Peyer's patch (tissue), 4 donors: ENCODE measurements around the gene ZFX.

Experiments
- POLR2A ChIP-seq, 2 donors: fragments of 450-650 bp; IDR thresholded peaks; one replicate each; pipeline ENCODE4 v1.5.1; 2017; ENCODE audit warnings: antibody characterized with exemption in 2 of 2, mild to moderate bottlenecking in 2 of 2, moderate library complexity in 2 of 2
- TF ChIP-seq, protein P1 (sequence below), 6 experiments: fragments of 450-650 bp in 4 of 6; fragments of 200-600 bp in 2 of 6; sonication (generic) in 1 of 6; IDR thresholded peaks; one replicate each; pipeline ENCODE4 v1.5.1; 2017 to 2019; ENCODE audit warnings: antibody characterized with exemption in 6 of 6, mild to moderate bottlenecking in 3 of 6, moderate library complexity in 1 of 6

- TF ChIP-seq POLR2A (IDR thresholded peaks at IDR 0.05) = no peak
- TF ChIP-seq, protein P1, sequence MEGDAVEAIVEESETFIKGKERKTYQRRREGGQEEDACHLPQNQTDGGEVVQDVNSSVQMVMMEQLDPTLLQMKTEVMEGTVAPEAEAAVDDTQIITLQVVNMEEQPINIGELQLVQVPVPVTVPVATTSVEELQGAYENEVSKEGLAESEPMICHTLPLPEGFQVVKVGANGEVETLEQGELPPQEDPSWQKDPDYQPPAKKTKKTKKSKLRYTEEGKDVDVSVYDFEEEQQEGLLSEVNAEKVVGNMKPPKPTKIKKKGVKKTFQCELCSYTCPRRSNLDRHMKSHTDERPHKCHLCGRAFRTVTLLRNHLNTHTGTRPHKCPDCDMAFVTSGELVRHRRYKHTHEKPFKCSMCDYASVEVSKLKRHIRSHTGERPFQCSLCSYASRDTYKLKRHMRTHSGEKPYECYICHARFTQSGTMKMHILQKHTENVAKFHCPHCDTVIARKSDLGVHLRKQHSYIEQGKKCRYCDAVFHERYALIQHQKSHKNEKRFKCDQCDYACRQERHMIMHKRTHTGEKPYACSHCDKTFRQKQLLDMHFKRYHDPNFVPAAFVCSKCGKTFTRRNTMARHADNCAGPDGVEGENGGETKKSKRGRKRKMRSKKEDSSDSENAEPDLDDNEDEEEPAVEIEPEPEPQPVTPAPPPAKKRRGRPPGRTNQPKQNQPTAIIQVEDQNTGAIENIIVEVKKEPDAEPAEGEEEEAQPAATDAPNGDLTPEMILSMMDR (IDR thresholded peaks at IDR 0.05) = no peak
Measured at GRCh38 chrX:24203072-24203808, 53.7 kb downstream of the ZFX start.
